HepG2 (cell line): Measurements from ENCODE around the gene HSP90AB1. TPM values are rescaled to one million over a fixed set of nuclear protein-coding genes. Genes with fewer than 3 reads are reported as not detected.

ENCODE experiments used
- ATAC-seq: fragments of 200-7000 bp; cut with Tn5 transposase; 3 replicates; pipeline ENCODE4 v1.9.1; 2020; ENCODE audit warnings: mild to moderate bottlenecking, moderate library complexity
- BruUV-seq: library from RNA; stranded (reverse); fragments of 400-500 nt; replicated peaks from 2 replicates; lab custom pipeline; 2021; lab: Mats Ljungman, UMichigan
- CTCF ChIA-PET: fragments of 300-600 bp; formaldehyde crosslinking; extraction: SDS; loops from one replicate; lab custom pipeline; 2021; ENCODE audit warnings: low total read pairs, inconsistent platforms, low intra/inter-chr PET ratio; lab: Yijun Ruan, JAX
- POLR2A ChIA-PET: fragments of 350-600 bp; sonication (Branson Sonifier 250); formaldehyde crosslinking; loops from one replicate; lab custom pipeline; 2020; ENCODE audit warnings: antibody characterized with exemption, inconsistent platforms; lab: Yijun Ruan, JAX
- DNase-seq: peaks from one replicate; pipeline ENCODE4 v3.0.0-alpha.2; 2015; ENCODE audit warnings: low spot score
- FAIRE-seq: peaks from 3 replicates; lab custom pipeline; 2011; peaks lifted over from hg19 to GRCh38; lab: Jason Lieb, UNC
- H2AFZ ChIP-seq: one replicate; pipeline ENCODE4 v1.6.1; 2011; ENCODE audit warnings: low read length, inconsistent platforms
- H3K27ac ChIP-seq: fragments of 300-600 bp; 3 replicates; pipeline ENCODE4 v1.8.0; 2011; ENCODE audit warnings: mixed run types, mild to moderate bottlenecking, mixed read lengths, low read length, inconsistent platforms; ENCODE audit not compliant: insufficient read depth; ENCODE audit errors: extremely low read length
- H3K27me3 ChIP-seq, 2 experiments: fragments of 200-600 bp in 1 of 2; 2 replicates in 1 of 2; 3 replicates in 1 of 2; pipeline versions ENCODE4 v1.6.0 to v1.8.0; 2011; ENCODE audit warnings: low read length in 2 of 2, mild to moderate bottlenecking in 2 of 2, moderate library complexity in 2 of 2, inconsistent platforms in 1 of 2; ENCODE audit not compliant: insufficient read depth in 2 of 2, control insufficient read depth in 1 of 2
- H3K36me3 ChIP-seq, 2 experiments: fragments of 200-600 bp in 1 of 2; replicated peaks in 1 of 2; 2 replicates in 1 of 2; 3 replicates in 1 of 2; pipeline versions ENCODE4 v1.5.1 to v1.8.0; 2011; ENCODE audit warnings: low read length in 2 of 2, inconsistent platforms in 1 of 2; ENCODE audit not compliant: insufficient read depth in 2 of 2, control insufficient read depth in 1 of 2
- H3K4me1 ChIP-seq: 2 replicates; pipeline ENCODE4 v1.5.1; 2012; ENCODE audit warnings: low read length, inconsistent platforms; ENCODE audit not compliant: insufficient read depth
- H3K4me2 ChIP-seq: 2 replicates; pipeline ENCODE4 v1.6.0; 2011; ENCODE audit warnings: low read depth, low read length, inconsistent platforms
- H3K4me3 ChIP-seq, 3 experiments: fragments of 200-600 bp in 1 of 3; sonication (generic), shearing (Covaris generic) in 1 of 3; replicated peaks in 1 of 3; 2 replicates each; pipeline ENCODE4 v1.5.1; 2011 to 2016; ENCODE audit warnings: low read length in 3 of 3, inconsistent platforms in 2 of 3, low read depth in 2 of 3, mild to moderate bottlenecking in 2 of 3, control low read depth in 1 of 3, mixed read lengths in 1 of 3; ENCODE audit not compliant: insufficient read depth in 1 of 3
- H3K79me2 ChIP-seq: one replicate; pipeline ENCODE4 v1.6.1; 2011; ENCODE audit warnings: low read length, inconsistent platforms; ENCODE audit not compliant: insufficient read depth
- H3K9ac ChIP-seq: 2 replicates; pipeline ENCODE4 v1.6.0; 2011; ENCODE audit warnings: mild to moderate bottlenecking, low read depth, low read length, inconsistent platforms; ENCODE audit not compliant: insufficient read depth
- H3K9me3 ChIP-seq: 2 replicates; pipeline ENCODE4 v1.5.1; 2012; ENCODE audit warnings: mild to moderate bottlenecking, low read length
- H4K20me1 ChIP-seq: 2 replicates; pipeline ENCODE4 v1.6.0; 2011; ENCODE audit warnings: inconsistent platforms, mild to moderate bottlenecking, low read length, moderate library complexity; ENCODE audit not compliant: insufficient read depth
- POLR2A ChIP-seq, 2 experiments: IDR thresholded peaks; 2 replicates each; pipeline ENCODE4 v1.6.1; 2011; ENCODE audit warnings: low read depth in 2 of 2, low read length in 2 of 2, mild to moderate bottlenecking in 1 of 2, moderate library complexity in 1 of 2; ENCODE audit not compliant: insufficient read depth in 1 of 2
- SATB2 ChIP-seq: sonication (generic); formaldehyde crosslinking; IDR thresholded peaks from 2 replicates; pipeline ENCODE4 v1.5.0; 2020; ENCODE audit warnings: missing genetic modification reagents
- TAF15 ChIP-seq: fragments of 200-400 bp; formaldehyde crosslinking; IDR thresholded peaks from one replicate; pipeline ENCODE4 v1.6.1; 2018; ENCODE audit warnings: mild to moderate bottlenecking, low read depth, low read length; ENCODE audit not compliant: poor library complexity, severe bottlenecking
- TBL1XR1 ChIP-seq: fragments of 150-350 bp; IDR thresholded peaks from 2 replicates; pipeline ENCODE4 v1.6.1; 2014; ENCODE audit warnings: borderline replicate concordance, low read length; ENCODE audit not compliant: partially characterized antibody
- TFAP4 ChIP-seq: sonication (generic); IDR thresholded peaks from 2 replicates; pipeline ENCODE4 v1.6.1; 2016; ENCODE audit warnings: low read depth, borderline replicate concordance
- TRIM24 ChIP-seq: sonication (generic); formaldehyde crosslinking; IDR thresholded peaks from 2 replicates; pipeline ENCODE4 v1.8.0; 2022; ENCODE audit warnings: mild to moderate bottlenecking, missing genetic modification reagents
- ZNF501 ChIP-seq: sonication (generic); formaldehyde crosslinking; IDR thresholded peaks from 2 replicates; pipeline ENCODE4 v1.5.1; 2020; ENCODE audit warnings: mild to moderate bottlenecking, moderate library complexity, missing genetic modification reagents
- ZNF589 ChIP-seq: sonication (generic); formaldehyde crosslinking; conservative IDR thresholded peaks from 2 replicates; pipeline ENCODE4 v1.8.0; 2022; ENCODE audit warnings: mild to moderate bottlenecking, moderate library complexity, missing genetic modification reagents
- whole genome bisulfite sequencing: methylation state at CpG from one replicate; pipeline ENCODE4 v1.1.6; 2017; ENCODE audit warnings: low lambda C conversion rate; 5-methylcytosine and 5-hydroxymethylcytosine counted together
- in situ Hi-C: cut with HindIII; loops from 2 replicates; pipeline ENCODE4 v1.10.0; 2017; ENCODE audit warnings: low pct_unique_long_range_greater_than_20kb; ENCODE audit not compliant: extremely low pct_ligation_motif_present
- intact Hi-C: fragments of 100-400 bp; cut with micrococcal nuclease; formaldehyde crosslinking; loops from one replicate; pipeline ENCODE4 v1.10.0; 2022; ENCODE audit not compliant: unreplicated experiment
- polyA plus RNA-seq, 8 experiments: library from polyadenylated mRNA; depleted of rRNA in 3 of 8; stranded (reverse) in 7 of 8; unstranded in 1 of 8; fragments of >200 nt; fragmentation: Illumina TruSeq in 4 of 8; extraction: Trizol in 4 of 8; gene quantifications; 2 replicates each; pipeline versions ENCODE4 v1.2.1 to v1.2.3, GENCODE V29; 2011 to 2016; ENCODE audit warnings: low read depth in 4 of 8, missing spikeins in 1 of 8, mixed read lengths in 1 of 8; ENCODE audit not compliant: insufficient read depth in 1 of 8
- total RNA-seq, 5 experiments: library from RNA; depleted of rRNA; stranded (reverse); fragments of >200 nt; fragmentation: Illumina TruSeq; extraction: Trizol; gene quantifications; 2 replicates each; pipeline ENCODE4 v1.2.3, GENCODE V29; 2016; ENCODE audit warnings: low read depth in 1 of 5

The HSP90AB1 gene
- total and polyA plus RNA-seq, 2 of the 13 experiments (the other 11 are each of a cell fraction or from before 2014, with no cell fraction given), result 1,325 to 1,472 TPM

GRCh38 chr6:44298055-44298803 is 51.3 kb downstream of the HSP90AB1 start:
- Histone ChIP-seq H3K4me3 (no peak overlapping the region), H3K36me3 (peaks cover 19 to 21% of the 10 kb centered on the region in 2 experiments; a peak in 4 of 5 replicates), H3K4me1 (no peaks in the 10 kb centered on the region), H2AFZ (no peak overlapping the region)
- no TSS peak for BruUV-seq
- no peak for FAIRE-seq
- peak in 1 of 2 experiments; percentile 42; a peak in 1 of 4 replicates for TF ChIP-seq POLR2A (IDR thresholded peaks at IDR 0.05; ENCODE audit: insufficient read depth in 1 of 2, low read depth in 2 of 2, low read length in 2 of 2)
- no peak for TF ChIP-seq TBL1XR1
- no peak for TF ChIP-seq TAF15
- no peak for TF ChIP-seq TRIM24
- no peak for TF ChIP-seq ZNF501 (CRISPR knock-in tag)
- no peak for TF ChIP-seq SATB2 (CRISPR knock-in tag)
- no peak for TF ChIP-seq ZNF589 (CRISPR knock-in tag)
- no peak for TF ChIP-seq TFAP4
- TF ChIP-seq, all 625 proteins: peak for 1
- H3K9ac ChIP-seq, result no peak overlapping the region
- ATAC-seq (peak; percentile 33), DNase-seq (no peak)
- 83% methylated on average over 20 of the region's 20 CpGs for WGBS
- H3K9me3 ChIP-seq, result no peaks in the 10 kb centered on the region
- POLR2A ChIA-PET, result interaction anchor here (1.2 to 2.0 kb wide), 3 partner anchors 14 to 42 kb away, joined by 3 to 5 read pairs (median 5); partner anchors contain the start of gene AARS2
- CTCF ChIA-PET, result no interaction called here
- intact Hi-C loops (no loop called here), in situ Hi-C loops (no loop called here)
- peaks cover 0 to 12% of the 10 kb centered on the region in 2 experiments; a peak in 1 of 5 replicates for H3K27me3 ChIP-seq
- H3K27ac ChIP-seq, result no peak overlapping the region
- H3K79me2 ChIP-seq, result no peaks in the 10 kb centered on the region
- no peak overlapping the region for H3K4me2 ChIP-seq
- no peaks in the 10 kb centered on the region for H4K20me1 ChIP-seq
